ENCODE data around the gene CWC15.

The CWC15 gene

GRCh38 chr11:94974178-94974577 lies 822 bp upstream of the CWC15 start:
- TF ChIP-seq, protein P1, sequence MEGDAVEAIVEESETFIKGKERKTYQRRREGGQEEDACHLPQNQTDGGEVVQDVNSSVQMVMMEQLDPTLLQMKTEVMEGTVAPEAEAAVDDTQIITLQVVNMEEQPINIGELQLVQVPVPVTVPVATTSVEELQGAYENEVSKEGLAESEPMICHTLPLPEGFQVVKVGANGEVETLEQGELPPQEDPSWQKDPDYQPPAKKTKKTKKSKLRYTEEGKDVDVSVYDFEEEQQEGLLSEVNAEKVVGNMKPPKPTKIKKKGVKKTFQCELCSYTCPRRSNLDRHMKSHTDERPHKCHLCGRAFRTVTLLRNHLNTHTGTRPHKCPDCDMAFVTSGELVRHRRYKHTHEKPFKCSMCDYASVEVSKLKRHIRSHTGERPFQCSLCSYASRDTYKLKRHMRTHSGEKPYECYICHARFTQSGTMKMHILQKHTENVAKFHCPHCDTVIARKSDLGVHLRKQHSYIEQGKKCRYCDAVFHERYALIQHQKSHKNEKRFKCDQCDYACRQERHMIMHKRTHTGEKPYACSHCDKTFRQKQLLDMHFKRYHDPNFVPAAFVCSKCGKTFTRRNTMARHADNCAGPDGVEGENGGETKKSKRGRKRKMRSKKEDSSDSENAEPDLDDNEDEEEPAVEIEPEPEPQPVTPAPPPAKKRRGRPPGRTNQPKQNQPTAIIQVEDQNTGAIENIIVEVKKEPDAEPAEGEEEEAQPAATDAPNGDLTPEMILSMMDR (IDR thresholded peaks at IDR 0.05; ENCODE audit: borderline replicate concordance, control extremely low read depth, extremely low read depth, insufficient read depth, missing control alignments) = no peak
- in situ Hi-C loops (cut with MboI; ENCODE audit: low sequenced_read_pairs, unreplicated experiment) = no loop called here

DNA sequence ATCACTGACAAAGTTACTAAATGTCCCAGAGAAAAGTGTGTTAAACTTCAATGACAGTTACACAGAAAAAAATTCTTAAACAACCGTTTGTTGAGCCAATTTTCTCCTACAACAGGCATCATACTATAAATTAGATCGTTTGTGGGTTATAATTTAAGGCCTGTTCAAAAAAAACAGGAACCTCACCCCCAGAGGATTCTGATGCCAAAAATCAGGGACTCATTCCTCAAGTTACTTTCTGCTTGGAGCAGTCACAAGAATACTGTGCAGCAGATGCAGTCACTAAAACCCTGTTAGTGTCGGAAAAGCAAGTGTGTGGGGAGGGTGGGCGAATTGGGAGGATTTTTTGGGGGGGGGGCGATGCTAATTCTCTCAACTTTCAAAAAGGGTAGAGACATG lies 657 bp downstream of the CWC15 start:
- DNase-seq (ENCODE audit: low spot score) = no peak
- TF ChIP-seq, protein P1 (IDR thresholded peaks at IDR 0.05; ENCODE audit: borderline replicate concordance, control extremely low read depth, extremely low read depth, insufficient read depth, missing control alignments) = no peak
- in situ Hi-C loops (cut with MboI; ENCODE audit: low sequenced_read_pairs, unreplicated experiment) = no loop called here

More at GRCh38 chr11:94974178-94974577, 822 bp upstream of the CWC15 start:
- DNase-seq (ENCODE audit: low spot score) = no peak

DNA sequence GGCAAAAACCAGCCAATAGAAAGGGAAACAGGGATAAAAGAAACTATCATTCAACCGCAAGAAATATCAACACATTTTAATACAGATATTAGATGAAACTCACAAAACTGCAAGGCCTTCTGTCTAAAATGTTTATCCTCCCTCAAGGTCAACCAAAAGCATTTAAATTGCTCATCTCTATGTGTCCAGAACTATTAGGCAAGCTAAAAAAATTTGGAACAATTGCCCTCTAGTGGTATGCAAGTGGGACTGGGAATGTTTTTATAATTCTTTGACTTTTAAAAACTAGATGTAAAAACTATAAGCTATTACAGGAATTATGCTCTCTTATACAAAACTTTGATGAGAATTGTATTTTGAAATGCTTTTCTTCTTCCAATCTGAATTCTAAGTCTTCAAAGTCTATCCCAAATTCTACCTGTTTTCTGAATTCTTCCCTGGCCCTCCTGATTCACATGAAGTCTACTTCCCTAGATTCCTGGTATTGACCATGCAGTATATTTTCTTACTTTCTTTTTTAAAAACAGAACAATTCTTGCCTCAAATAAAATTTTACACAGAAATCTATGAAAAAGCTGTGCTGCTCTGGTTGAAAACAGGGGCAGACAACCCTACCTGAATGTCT lies 4.9 kb downstream of the CWC15 start:
- in situ Hi-C loops (cut with MboI; ENCODE audit: low sequenced_read_pairs, unreplicated experiment) = no loop called here
- TF ChIP-seq, protein P1 (IDR thresholded peaks at IDR 0.05; ENCODE audit: borderline replicate concordance, control extremely low read depth, extremely low read depth, insufficient read depth, missing control alignments) = peak; percentile 17
- DNase-seq (ENCODE audit: low spot score) = no peak

DNA sequence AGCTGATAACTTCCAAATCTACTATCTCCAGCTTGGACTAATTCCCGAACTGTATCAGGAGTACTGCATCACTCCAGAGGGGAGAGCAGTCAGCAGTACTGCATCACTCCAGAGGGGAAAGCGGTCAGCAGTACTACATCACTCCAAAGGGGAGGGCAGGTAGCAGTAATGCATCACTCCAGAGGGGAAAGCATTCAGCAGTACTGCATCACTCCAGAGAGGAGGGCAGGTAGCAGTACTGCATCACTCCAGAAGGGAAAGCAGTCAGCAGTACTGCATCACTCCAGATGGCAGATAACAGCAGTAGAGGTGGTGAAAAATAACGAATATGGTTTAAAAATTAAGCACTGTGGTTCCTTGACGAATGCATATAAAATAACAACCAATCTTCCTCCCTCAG lies 8.4 kb downstream of the CWC15 start:
- no peak for DNase-seq (ENCODE audit: low spot score)
- TF ChIP-seq, protein P1 (IDR thresholded peaks at IDR 0.05; ENCODE audit: borderline replicate concordance, control extremely low read depth, extremely low read depth, insufficient read depth, missing control alignments) = no peak
- in situ Hi-C loops (cut with MboI; ENCODE audit: low sequenced_read_pairs, unreplicated experiment) = no loop called here

DNA sequence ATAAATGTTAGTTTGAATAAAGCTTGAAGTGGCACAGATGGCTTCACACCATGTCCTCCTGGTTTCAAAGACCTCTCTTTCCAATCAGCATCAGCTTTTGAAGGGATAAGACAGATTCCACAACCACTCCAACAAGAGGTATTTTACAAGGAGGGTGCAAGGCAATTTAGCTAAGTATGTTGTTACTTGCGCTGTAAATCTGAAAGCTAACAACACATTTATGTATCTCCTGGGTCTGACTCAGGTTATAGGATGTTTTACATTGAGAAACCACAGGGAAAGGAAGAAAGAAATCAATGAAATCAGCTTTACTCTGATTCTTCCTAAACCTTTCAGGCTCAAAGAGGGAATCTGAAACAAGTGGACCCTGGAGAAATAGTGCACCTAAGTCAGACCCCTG lies 12.1 kb downstream of the CWC15 start:
- TF ChIP-seq, protein P1 (IDR thresholded peaks at IDR 0.05; ENCODE audit: borderline replicate concordance, control extremely low read depth, extremely low read depth, insufficient read depth, missing control alignments) = no peak
- no peak for DNase-seq (ENCODE audit: low spot score)
- in situ Hi-C loops (cut with MboI; ENCODE audit: low sequenced_read_pairs, unreplicated experiment) = no loop called here

GRCh38 chr11:94960488-94960887 lies 12.9 kb downstream of the CWC15 start:
- TF ChIP-seq, protein P1 (IDR thresholded peaks at IDR 0.05; ENCODE audit: borderline replicate concordance, control extremely low read depth, extremely low read depth, insufficient read depth, missing control alignments) = no peak
- in situ Hi-C loops (cut with MboI; ENCODE audit: low sequenced_read_pairs, unreplicated experiment) = no loop called here

More at GRCh38 chr11:94960488-94960887, 12.9 kb downstream of the CWC15 start:
- no peak for DNase-seq (ENCODE audit: low spot score)
